GM10248 (cell line): ENCODE results near the gene TNKS2.

Source experiments
- CTCF ChIA-PET: fragments of 300-600 bp; sonication (Branson Sonifier 250); formaldehyde crosslinking; extraction: SDS; loops from one replicate; lab custom pipeline; 2021; ENCODE audit warnings: antibody characterized with exemption; lab: Yijun Ruan, JAX
- POLR2A ChIA-PET: fragments of 350-650 bp; sonication (Branson Sonifier 250); formaldehyde crosslinking; extraction: SDS; loops from one replicate; lab custom pipeline; 2020; ENCODE audit warnings: antibody characterized with exemption; lab: Yijun Ruan, JAX
- DNase-seq: peaks from one replicate; pipeline ENCODE4 v3.0.0; 2012; ENCODE audit errors: extremely low spot score
- CTCF ChIP-seq: IDR thresholded peaks from 2 replicates; pipeline ENCODE4 v1.5.1; 2012; ENCODE audit warnings: mild to moderate bottlenecking, low read depth; ENCODE audit errors: extremely low read depth, missing control alignments, control extremely low read depth

Gene TNKS2

GRCh38 chr10:91909117-91909677 is 111.0 kb downstream of the TNKS2 start, which contains the start of gene FGFBP3:
FGFBP3 (minus strand) TSS chr10:91909486; CDS start chr10:91908969, 517 bp downstream.
- peak; percentile 37 for DNase-seq
- CTCF ChIA-PET, result interaction anchor here (1.2 kb wide), 1 partner anchor 14 kb away, joined by 3 read pairs; the partner anchor contains the start of gene BTAF1
- TF ChIP-seq CTCF, result no peak
- POLR2A ChIA-PET, result no interaction called here

DNA sequence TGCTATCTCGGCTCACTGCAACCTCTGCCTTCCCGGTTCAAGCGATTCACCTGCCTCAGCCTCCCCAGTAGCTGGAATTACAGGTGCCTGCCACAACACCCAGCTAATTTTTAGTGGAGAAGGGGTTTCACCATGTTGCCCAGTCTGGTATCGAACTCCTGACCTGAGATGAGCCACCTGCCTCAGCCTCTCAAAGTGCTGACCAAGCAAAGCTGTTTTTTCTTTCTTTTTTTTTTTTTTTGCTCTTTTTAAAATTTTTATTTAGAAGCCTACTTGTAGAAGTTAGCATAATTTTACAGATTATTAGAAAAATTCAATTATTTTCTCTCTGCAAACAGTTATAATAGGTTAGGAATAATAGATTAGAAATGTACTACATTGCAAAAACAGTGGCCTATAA is 112.2 kb downstream of the TNKS2 start:
- POLR2A ChIA-PET, result no interaction called here
- no peak for TF ChIP-seq CTCF
- no peak for DNase-seq
- CTCF ChIA-PET, result interaction anchor here (1.2 kb wide), 1 partner anchor 153 kb away, joined by 4 read pairs; no protein-coding TSS in a partner anchor
